NAMALWA (cell line): ENCODE data around the gene NDRG4.

Experiments used
- DNase-seq: peaks from one replicate; pipeline ENCODE4 v3.0.0-alpha.2; 2015; ENCODE audit warnings: low spot score

Gene NDRG4

DNA sequence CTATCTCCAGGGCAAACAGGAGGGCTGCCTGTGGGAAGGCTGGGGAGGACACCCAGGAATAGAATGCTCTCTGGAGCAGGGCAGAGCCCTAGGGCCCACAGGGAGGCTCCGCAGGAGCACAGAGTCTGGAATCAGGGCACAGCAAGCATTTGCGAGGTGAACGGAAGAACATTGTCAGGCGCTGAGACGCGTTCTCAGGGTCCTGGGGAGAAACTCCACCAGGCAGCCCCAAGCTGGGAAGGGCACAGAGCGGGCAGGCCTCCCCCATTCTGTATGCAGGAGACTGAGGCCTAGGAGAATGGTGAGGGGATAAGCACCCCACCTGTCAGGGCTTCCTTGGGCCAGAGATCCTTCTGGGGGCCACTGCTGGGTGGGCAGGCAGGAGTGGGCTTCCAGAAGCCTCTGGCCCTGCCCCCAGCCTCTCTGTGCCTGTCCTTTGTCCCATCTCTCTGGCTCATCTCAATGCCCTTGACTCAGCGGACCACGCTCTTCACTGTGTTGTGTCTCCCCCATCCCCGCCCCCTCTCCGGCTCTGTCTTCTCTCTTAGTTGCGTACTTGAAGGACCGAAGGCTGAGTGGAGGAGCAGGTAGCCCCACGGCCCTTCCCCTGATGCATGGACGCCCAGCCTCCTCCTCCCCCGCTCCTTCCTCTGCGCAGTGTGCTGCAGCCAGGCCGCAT is 10.3 kb downstream of the NDRG4 start:
- DNase-seq = no peak

DNA sequence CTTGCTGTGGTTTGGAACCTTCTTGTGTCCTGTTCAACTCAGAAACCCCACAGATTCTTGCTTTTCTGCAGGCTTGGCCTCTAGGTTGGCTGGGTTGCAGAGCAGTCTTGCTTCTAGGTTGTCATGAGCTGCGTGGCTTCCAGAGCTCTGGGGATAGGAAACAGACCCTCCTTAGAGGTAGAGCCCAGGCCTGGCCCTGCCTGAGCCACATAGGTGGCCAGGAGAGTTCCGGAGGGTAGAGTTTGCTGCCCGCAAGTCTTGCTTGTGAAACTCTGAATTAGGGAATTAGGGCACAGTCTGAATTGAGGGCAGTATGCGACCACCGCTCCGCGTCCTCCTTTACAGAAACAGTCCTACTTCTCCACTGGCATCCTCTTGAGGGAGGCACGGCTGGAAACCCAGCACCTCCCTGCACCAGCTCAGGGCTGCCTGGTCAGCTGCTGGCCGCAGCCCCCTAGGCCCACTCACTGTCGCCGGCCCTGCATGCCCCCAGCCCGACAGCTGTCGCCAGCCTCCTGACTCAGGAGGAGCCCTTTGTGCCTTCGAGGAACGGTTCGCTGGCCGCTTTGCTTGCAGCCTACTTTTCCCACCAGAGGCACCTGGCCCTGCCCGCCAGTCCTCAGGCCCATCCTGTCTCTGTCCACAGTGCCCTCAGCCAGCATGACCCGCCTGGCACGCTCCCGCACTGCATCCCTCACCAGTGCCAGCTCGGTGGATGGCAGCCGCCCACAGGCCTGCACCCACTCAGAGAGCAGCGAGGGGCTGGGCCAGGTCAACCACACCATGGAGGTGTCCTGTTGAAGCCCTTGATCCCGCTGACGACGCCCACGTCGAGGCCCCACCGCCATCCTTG is 11.1 kb downstream of the NDRG4 start:
- DNase-seq = no peak

DNA sequence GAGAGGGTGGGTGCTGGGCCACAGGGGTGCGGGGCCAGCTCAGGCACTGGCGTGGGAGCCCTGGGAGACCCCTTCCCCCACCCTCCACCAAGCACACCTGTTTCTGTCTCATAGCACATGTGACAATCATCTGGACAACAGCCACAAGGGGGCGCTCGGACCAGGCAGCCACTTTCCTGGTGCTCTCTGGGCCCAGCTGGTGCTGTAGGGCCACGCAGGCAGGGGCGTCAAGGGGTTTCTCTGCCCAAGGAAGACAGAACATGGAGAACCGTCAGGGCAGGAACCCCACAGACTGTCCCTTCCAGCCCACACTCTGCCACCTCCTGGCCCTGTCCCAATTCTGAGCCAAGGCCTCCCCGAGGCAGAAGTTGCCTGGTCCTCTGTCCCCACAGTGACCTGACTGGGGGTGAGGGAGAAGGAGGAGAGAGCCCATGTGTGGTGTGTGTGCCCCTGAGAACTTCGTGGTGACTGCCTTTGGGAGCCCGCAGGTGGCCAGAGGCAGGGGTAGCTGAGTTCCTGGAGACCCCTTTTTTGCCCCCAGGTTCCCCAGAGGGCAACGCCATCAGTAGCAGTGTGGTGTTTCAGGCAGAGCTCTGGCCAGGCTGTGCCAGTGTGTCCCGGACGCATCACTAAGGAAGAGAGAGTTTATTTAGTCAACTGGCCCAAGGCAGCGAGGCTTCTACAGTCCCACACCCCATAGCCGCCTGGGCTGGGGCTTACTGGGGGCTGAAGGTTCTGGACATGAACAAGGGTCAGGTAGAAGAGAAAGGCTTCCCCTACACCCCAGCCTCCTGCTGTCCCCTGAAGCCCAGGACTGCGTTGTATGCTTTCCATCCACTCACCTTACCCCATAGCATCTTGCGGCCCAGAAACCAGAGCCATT is 12.2 kb downstream of the NDRG4 start:
- DNase-seq = peak; percentile 90

DNA sequence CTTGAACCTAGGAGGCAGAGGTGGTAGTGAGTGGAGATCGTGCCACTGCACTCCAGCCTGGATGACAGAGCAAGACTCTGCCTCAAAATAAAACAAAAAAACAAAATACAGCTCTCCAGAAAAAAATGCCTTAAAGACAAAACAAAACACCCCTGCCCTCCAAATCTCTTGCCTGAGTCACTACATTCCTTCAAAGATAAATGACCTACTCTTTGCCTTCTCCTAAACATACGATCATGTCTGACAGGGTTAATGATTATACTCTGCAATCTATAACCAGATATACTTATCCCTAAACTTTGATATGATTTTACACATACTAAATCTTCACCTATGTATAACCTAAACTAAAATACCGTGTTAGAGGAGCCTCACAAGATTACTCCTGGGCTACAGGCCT is 13.9 kb downstream of the NDRG4 start:
- no peak for DNase-seq

DNA sequence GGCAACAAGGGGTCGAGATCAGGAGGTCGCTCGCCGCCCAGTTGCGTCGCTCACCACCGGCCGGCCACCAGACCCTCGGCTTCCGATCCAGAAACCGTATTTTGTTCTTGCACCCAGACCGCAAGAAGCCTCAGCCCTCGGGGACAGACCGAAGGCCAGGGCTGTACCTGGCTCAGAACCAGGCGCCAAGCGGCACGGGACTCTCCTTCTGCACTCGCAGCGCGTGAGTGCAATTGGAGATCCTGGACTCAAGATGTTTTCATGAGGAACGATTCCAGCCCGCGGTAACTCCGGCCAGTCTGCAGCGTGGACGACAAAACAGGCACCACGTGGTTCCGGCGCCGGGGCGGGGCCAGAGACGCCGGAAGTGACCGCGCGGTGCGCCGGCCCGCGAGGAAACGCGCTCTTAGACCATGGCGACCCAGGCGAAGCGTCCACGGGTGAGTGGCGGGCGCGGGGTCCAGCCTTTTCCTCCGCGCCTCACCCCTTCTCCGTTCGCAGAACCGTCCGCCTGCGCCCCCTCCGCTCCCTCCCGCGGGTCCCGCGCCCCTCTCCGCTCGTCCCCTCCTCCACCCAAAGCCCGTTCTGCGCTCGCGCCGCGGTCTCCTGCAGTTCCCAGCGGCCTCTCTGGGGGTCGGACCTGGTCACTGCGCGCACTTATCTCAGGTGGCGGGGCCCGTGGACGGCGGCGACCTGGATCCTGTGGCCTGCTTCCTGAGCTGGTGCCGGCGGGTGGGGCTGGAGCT is 15.4 kb downstream of the NDRG4 start, which contains the start of gene SETD6:
SETD6 (plus strand) TSS at position 393 of the 746 bp plus-strand sequence; CDS start at position 414, 21 bp downstream.
- DNase-seq = peak; percentile 83

DNA sequence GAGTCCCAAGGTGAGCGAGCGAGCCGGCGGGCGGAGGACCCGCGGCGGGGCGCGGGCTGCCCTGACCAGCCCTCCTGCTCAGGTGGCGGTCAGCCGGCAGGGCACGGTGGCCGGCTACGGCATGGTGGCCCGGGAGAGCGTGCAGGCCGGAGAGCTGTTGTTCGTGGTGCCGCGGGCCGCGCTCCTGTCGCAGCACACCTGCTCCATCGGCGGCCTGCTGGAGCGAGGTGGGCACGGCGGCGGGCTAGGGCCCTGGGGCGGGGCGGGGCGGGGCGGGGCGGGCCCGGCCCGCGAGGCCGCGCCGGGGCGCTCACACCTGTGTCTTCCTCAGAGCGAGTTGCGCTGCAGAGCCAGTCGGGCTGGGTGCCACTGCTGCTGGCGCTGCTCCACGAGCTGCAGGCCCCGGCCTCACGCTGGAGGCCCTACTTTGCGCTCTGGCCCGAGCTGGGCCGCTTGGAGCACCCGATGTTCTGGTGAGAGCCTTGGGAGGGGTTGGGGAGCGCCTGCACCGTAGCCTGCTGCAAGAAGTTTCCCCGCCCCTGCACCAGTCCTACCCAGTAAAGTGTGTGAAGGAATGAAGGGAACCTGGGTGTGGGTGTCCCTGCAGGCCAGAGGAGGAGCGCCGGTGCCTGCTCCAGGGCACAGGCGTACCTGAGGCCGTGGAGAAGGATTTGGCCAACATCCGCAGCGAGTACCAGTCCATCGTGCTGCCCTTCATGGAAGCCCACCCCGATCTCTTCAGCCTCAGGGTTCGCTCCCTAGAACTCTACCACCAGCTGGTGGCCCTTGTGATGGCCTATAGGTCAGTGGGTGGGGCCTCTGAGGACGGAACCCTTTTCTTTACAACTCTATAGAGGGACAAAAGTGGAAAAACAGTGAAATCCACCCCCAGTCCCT is 16.2 kb downstream of the NDRG4 start:
- DNase-seq = peak; percentile 88

DNA sequence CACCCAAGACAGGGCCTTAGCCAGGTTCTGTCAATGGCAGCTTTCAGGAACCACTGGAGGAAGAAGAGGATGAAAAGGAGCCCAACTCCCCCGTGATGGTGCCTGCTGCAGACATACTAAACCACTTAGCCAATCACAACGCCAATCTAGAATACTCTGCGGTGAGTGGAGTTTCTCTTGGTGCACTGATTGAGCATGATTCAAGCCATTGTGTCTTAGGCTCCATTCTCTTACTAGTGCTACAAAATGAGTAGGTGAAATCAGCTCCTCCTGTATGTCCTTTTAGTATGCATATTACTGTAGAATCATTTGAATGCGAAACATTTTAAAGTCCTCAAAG is 16.8 kb downstream of the NDRG4 start:
- DNase-seq = no peak

DNA sequence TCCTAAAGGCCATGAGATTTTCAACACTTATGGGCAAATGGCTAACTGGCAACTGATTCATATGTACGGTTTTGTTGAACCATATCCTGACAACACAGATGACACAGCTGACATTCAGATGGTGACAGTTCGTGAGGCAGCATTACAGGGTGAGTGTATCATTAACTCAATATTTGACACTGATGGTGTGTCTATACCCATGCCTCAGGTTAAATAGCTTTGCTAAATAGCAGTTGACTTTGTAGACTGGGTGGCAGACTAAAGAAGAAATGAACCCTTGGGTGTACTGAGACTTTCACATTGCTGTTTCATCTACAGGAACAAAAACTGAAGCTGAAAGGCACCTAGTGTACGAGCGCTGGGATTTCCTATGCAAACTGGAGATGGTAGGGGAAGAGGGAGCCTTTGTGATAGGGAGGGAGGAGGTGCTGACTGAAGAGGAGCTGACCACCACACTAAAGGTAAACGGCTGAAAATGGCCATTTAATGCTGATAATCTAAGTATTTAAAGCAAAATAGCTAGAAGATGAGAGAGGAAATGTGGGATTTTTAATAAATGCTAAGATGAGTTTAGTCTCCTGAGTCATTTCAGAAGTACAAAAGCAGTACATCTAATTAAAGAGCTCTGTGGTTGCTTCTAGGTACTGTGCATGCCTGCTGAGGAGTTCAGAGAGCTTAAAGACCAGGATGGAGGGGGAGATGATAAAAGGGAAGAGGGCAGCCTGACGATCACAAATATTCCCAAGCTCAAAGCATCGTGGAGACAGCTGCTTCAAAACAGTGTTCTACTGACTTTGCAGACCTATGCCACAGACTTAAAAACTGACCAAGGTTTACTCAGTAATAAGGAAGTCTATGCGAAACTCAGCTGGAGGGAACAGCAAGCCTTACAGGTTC is 18.4 kb downstream of the NDRG4 start:
- no peak for DNase-seq

DNA sequence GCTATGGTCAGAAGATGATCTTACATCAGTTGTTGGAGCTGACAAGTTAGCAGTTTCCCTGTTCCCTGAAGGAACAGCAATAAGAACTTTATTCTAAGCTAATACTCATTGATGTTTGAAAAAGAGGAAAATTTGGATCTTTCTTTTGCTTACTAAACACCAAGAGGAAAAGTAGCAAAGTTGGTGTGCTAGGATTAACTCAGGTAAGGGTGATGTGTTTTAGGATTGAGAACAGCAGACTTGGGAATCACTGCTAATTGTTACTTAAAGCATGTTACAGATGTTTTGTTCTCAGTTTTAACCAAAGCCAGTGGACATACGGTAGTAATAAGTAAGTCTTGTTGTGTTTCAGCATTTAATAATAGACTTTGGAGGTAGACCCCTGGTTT is 19.0 kb downstream of the NDRG4 start:
- no peak for DNase-seq

DNA sequence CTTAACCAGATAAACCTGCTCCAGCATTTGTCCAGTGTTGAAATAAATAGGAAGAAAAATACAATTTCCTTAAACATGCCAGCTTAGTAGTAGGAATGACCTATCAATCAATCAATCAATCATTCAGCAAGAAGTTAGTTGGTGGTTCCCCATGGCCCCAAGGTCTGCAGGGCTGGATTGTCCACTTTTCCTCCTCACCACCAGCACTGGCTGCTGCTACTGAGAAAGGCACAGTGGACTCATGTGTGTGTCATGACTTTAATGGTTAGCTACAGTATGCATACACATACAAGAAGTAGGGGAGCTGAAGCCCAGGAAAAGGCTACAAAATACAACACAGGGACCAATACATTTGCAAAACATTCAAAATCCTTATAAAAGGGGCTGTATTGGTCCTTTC is 19.8 kb downstream of the NDRG4 start:
- no peak for DNase-seq

DNA sequence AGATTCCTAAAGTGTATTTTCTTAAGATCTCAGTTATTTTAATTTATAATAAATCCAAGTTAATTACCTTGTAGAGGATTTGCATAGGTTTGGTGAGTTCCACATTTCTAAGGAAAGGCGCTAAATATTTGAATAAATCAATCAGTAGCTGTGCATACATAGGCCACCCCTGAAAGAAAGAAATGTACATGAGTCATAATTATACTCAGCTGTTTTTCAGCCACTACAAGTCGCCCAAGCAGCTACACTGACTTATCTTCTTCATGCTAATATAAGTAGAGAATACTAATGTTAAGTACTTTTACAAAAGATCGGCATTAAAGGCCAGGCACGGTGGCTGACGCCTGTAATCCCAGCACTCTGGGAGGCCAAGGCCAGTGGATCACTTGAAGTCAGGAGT is 30.2 kb downstream of the NDRG4 start:
- DNase-seq = no peak

DNA sequence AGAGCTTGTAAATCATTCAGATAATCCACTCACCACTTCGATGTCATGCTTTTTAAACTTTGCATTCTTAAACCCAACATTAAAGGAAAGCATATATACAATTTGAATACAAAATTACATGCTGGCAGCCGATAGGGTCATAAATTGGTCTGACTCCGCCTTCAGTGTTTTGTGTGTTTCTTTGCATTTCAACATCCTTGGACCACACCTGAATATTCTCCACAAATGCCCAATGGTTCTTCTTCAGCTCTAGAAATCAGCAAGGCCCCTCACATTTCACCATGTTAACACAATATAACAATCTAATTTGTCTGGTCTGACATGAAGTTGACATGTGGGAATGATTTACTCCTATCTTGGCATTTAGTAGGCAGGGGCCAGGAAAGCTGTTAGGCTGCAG is 32.5 kb downstream of the NDRG4 start:
- DNase-seq = no peak

DNA sequence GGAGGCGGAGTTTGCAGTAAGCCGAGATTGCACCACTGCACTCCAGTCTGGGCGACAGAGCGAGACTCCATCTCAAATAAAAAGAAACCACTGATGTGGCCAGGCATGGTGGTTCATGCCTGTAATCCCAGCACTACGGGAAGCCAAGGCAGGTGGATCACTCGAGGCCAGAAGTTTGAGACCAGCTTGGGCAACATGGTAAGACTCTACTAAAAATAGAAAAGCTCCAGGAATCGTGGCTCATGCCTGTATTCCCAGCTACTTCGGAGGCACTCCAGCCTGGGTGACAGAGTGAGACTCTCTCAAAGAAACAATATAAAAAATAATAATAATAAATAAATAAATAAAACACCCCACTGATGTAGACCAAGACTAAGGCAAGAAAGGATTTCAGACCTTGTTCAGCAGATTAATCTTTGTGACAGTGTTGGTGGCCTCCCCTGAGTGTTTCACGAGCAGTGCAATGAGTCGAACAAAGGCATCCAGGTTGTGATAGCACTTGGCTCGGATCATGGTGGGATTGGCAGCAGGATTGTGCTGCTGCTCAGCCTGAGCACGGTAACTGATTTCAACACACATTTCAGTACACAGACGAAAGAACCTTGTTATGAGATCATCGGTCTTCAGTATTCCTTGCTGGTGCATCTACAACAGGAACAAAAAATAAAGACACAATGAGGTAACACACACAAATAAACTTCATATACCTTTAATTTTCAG is 34.0 kb downstream of the NDRG4 start:
- DNase-seq = no peak

DNA sequence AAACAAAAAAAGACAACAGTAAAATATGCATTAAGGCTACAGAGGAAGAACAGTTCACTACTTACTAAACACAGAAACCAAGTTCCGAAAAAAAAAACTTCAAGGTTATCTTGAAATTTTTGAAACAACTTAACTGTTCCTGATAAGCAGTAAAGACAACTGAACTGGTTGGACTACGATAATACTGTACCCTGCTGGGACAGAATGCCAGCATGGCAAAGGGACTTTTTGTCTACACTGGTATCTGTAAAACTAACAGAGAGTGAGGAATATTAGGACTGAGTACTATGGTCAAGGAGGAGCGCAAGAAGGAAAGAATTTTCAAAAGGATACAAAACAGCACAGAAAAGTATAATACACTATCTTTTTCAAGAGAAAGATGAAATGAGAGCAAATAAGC is 35.2 kb downstream of the NDRG4 start:
- no peak for DNase-seq

DNA sequence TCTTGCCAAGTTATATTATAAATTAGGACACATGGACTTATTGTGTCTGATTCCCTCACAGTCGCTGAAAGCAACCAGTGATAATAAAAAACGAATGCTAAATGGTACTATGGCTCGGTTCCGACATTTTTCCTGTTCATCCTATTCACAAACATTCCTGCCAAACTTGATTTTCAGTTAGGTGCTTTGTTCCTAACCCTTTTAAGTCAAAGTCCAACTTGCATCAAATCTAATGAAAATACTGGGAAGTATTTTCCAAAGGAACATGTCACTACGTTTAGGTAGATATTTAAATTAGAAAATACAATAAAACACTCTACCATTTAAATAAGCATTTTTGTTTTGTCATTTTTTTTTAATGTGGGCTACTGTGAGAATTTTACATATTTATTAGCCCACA is 36.3 kb downstream of the NDRG4 start:
- DNase-seq = no peak

DNA sequence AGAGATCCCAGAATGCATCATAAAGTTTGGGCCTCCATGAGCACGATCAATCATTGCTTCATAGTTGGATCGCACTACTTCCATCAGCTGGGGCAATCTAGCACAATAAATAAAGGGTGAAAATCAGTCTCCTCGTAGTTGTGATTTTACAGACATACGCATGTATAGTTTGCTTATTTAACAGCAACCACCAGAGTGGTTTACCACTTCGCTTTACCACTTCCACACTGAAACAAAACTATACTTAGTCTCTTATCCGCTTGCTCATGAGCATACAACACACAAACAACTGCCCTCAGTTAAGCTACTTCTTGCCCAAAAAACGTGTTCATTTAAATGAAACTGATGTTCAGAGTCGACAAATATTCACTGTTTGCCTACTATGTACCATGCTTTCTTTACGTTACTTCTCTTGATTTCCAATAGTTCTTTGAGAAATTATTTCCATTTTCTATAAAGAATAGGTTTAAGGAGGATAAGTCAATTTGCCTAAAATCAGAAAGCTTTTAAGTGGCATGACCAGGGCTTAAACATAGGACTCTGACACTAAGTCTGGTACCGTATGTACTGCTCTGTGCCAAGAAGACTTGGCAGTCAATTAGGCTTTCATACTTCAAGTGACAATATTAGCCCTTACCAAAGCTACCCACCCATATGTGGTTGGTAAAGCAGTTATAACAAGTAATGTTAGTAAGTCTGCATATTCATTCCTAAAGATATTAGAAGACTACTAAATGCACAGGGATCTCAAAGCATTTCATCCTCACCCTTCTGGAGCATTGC is 37.4 kb downstream of the NDRG4 start:
- DNase-seq = no peak

DNA sequence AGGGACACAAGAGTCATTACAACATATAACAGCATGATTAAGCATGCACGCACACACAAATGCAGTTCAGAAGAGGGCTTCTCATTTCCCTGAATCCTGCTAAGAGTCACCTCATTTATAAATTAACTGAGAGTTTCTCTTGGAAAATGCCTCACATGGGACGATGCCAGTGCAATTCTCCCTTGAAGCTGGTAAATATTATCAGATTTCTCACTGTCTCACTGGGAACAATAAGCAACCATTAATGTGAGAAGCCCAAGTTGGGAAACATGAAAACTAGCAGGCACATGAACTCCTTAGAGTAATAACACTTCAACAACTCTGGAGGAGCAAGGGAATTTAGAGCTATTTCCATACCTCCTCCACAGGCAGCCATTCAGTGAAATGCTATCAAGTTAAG is 41.8 kb downstream of the NDRG4 start:
- no peak for DNase-seq

DNA sequence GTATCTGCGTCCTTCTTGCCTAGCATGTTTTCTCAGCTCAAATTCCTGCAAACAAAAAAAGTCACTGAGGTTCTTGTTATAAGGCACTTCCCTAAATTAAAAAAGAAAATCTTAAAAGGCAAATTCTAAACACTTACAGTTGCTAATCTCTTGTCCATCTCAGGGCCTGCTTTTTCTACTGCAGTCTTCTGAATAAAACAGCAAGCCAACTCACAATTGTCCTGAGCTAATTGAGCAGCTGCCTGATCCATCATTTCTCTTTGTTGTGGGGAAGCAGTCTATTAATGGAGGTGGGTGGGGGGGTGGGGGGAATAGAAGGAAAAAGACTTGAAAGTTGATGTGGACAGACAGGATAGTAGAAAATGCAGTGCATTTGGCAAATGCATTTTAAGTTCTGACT is 42.3 kb downstream of the NDRG4 start:
- no peak for DNase-seq
